ENCODE measurements around the gene PTPN6.

PTPN6 gene

GRCh38 chr12:6952121-6952862 lies 1.1 kb downstream of the PTPN6 start:
- no peaks in the 10 kb centered on the region for H3K36me3 ChIP-seq (ENCODE audit: insufficient read depth, low read length)
- peak overlapping the region; percentile 97 for H3K4me2 ChIP-seq (ENCODE audit: low read depth, low read length, poor library complexity, severe bottlenecking)
- H3F3A ChIP-seq (ENCODE audit: low read depth) = no peaks in the 10 kb centered on the region
- H3K9me3 ChIP-seq (ENCODE audit: insufficient read depth, low read depth, low read length) = no peaks in the 10 kb centered on the region
- H3K27me3 ChIP-seq (ENCODE audit: insufficient read depth, low read length, poor library complexity, severe bottlenecking) = no peaks in the 10 kb centered on the region
- H3K9me2 ChIP-seq (replicated peaks; ENCODE audit: low read depth, low read length) = no peaks in the 10 kb centered on the region
- no peak overlapping the region for H2AFZ ChIP-seq (ENCODE audit: low read length)
- TF ChIP-seq EZH2phosphoT487 (IDR thresholded peaks at IDR 0.05; ENCODE audit: borderline replicate concordance) = no peak
- TF ChIP-seq CTCF (conservative IDR thresholded peaks at IDR 0.05; ENCODE audit: low read length) = peak; percentile 33; the same call in 1 of the 2 replicates
- H3K4me3 ChIP-seq (ENCODE audit: low read length, poor library complexity, severe bottlenecking) = peak overlapping the region; percentile 91
- H3K79me2 ChIP-seq (ENCODE audit: insufficient read depth, low read length) = peaks cover 73% of the 10 kb centered on the region
- no peaks in the 10 kb centered on the region for H4K20me1 ChIP-seq (ENCODE audit: insufficient read depth, low read length, poor library complexity, severe bottlenecking)
- peak overlapping the region; percentile 97 for H3K9ac ChIP-seq (ENCODE audit: low read depth, low read length, poor library complexity, severe bottlenecking)
- peaks cover 63% of the 10 kb centered on the region for H3K4me1 ChIP-seq (ENCODE audit: insufficient read depth, low read length, poor library complexity, severe bottlenecking)

GRCh38 chr12:6952863-6953441 lies 1.8 kb downstream of the PTPN6 start:
- Histone ChIP-seq H3K79me2 (ENCODE audit: insufficient read depth, low read length) (peaks cover 80% of the 10 kb centered on the region), H3K4me1 (ENCODE audit: insufficient read depth, low read length, poor library complexity, severe bottlenecking) (peaks cover 70% of the 10 kb centered on the region)

More at GRCh38 chr12:6952863-6953441, 1.8 kb downstream of the PTPN6 start:
- peak overlapping the region; percentile 97 for H3K9ac ChIP-seq (ENCODE audit: low read depth, low read length, poor library complexity, severe bottlenecking)
- H3K9me3 ChIP-seq (ENCODE audit: insufficient read depth, low read depth, low read length) = no peaks in the 10 kb centered on the region
- H3K36me3 ChIP-seq (ENCODE audit: insufficient read depth, low read length) = no peaks in the 10 kb centered on the region
- H3K27me3 ChIP-seq (ENCODE audit: insufficient read depth, low read length, poor library complexity, severe bottlenecking) = no peaks in the 10 kb centered on the region
- peak overlapping the region; percentile 91 for H3K4me3 ChIP-seq (ENCODE audit: low read length, poor library complexity, severe bottlenecking)
- H3K9me2 ChIP-seq (replicated peaks; ENCODE audit: low read depth, low read length) = no peaks in the 10 kb centered on the region
- no peaks in the 10 kb centered on the region for H4K20me1 ChIP-seq (ENCODE audit: insufficient read depth, low read length, poor library complexity, severe bottlenecking)
- H3K4me2 ChIP-seq (ENCODE audit: low read depth, low read length, poor library complexity, severe bottlenecking) = peak overlapping the region; percentile 97
- TF ChIP-seq EZH2phosphoT487 (IDR thresholded peaks at IDR 0.05; ENCODE audit: borderline replicate concordance) = no peak
- TF ChIP-seq CTCF (conservative IDR thresholded peaks at IDR 0.05; ENCODE audit: low read length) = no peak
- no peaks in the 10 kb centered on the region for H3F3A ChIP-seq (ENCODE audit: low read depth)
- no peak overlapping the region for H2AFZ ChIP-seq (ENCODE audit: low read length)

Measured in Loucy (cell line).